GM21723 (cell line): ENCODE data around the gene SLC25A43.

Experiments used
- ATAC-seq: cut with Tn5 transposase; IDR thresholded peaks from one replicate; pipeline ENCODE4 v1.9.1; 2021; ENCODE audit warnings: mild to moderate bottlenecking, moderate library complexity; ENCODE audit not compliant: unreplicated experiment

The SLC25A43 gene

GRCh38 chrX:119495734-119496726 lies 96.9 kb downstream of the SLC25A43 start:
- no peak for ATAC-seq

DNA sequence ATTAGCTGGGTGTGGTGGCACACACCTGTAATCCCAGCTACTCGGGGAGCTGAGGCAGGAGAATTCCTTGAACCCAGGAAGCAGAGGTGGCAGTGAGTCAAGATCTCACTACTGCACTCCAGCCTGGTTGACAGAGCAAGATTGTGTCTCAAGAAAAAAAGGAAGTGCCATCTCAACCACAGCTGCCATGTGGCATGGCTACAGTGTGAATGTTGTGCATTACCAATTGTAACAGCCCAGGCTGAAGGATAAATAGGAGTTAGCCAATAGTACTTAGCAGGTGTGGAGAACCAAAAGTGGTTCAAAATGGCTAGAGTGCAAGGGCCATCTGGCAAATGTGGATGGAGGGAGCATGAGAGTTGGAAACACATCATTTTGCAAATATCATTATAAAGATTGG lies 98.0 kb downstream of the SLC25A43 start:
- ATAC-seq: no peak

GRCh38 chrX:119500061-119500800 lies 101.1 kb downstream of the SLC25A43 start:
- no peak for ATAC-seq

- no peak for ATAC-seq
Measured at GRCh38 chrX:119501511-119502148, 102.5 kb downstream of the SLC25A43 start.

DNA sequence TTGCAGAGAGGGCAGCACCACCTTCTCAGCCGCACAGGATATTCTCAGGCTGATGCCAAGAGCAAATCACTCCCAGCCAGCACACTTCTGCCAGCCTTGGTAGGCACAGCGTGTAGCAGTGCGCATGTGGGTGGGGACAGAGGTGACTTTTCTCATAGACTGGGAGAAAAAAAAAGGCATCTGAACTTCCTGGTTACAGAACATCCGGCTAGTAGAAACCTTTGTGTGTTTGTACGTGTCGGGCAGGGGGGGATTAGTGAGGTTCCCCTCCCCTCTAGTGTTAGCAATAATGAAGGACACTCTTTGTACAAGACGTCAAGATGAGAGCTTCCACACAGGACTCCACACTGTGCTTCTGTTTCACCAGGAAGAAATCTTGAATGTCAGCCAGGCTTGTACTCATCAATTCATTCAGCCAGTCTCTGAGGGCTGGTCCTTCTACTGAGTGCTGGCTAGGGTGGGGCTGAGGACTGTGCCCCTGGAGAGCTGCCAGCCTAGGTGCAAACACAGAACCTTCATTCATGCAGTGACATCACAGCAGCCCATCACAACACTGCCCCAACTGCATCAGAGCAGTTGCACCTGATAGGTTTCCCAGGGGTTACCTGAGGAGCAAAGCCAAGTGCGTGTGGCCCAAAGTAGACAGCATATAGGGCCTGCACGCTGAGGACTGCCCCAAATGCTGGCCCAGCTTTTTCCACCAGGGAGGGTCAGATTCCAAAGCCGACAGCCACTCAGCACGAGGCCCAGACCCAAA lies 103.8 kb downstream of the SLC25A43 start:
- no peak for ATAC-seq

DNA sequence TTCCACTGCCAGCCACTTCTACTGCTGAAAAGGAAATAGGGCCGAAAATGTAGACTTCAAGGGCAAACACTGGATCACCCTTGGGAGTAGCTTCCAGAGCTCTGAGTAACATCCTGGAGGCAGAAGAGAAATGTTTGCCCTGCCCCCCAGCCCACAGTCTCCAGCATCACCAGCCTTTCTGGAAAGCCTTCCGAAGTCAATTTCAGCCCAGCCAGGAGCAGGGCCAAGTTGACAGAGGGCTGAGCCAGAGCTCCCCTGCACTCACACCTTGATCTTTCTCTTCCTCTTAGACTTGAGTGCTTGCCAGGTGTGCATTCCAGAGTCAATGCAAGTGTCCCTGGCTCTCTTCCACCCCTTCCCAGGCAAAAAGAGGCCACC lies 104.3 kb downstream of the SLC25A43 start:
- no peak for ATAC-seq
